HFF-Myc (cell line): ENCODE results near the gene ZFHX2.

Source experiments
- DNase-seq: peaks from one replicate; pipeline ENCODE4 v3.0.0-alpha.2; 2011; ENCODE audit warnings: low read depth; ENCODE audit errors: extremely low read depth
- H3K4me3 ChIP-seq: replicated peaks from 2 replicates; pipeline ENCODE4 v1.5.1; 2011; ENCODE audit warnings: low read depth, mild to moderate bottlenecking, control low read depth, low read length
- TF ChIP-seq, protein P1 (sequence below): IDR thresholded peaks from 2 replicates; pipeline ENCODE4 v1.5.1; 2012; ENCODE audit warnings: mild to moderate bottlenecking, low read depth, low read length, control low read depth; ENCODE audit errors: missing control alignments

ZFHX2 gene

DNA sequence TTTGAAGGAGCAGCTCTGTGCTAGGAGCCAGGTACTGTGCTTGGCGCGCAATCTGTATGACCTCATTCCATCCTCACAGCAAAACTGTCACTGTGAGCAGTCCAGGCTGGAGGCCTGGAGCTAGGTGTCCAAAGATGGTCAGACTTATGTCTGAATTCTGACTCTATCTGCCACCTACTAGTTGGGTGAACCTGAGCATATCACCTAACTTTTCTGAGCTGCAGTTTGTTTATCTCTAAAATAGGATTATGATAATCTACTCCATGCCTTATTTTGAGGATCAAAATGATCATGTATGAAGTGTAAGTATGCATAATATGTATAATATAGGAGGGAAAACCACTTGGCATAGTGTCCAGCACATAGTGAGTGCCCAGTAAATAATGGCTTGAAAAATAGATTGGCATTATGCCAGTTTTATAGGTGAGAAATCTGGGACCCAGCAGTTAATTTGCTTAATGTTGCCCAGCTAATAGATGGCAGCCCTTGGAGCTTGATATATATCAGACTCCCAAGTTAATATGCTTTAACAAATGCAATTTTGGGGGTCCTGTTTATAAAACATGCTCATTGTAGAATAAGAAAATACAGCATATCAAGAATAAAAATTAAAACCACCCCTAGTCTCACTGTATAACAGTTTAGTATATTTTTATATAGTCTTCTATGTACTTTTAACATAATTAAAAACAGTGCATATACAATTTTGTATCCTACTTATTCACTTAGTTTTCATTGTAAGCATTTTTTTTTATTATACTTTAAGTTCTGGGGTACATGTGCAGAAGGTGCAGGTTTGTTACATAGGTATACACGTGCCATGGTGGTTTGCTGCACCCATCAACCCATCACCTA lies 31.6 kb upstream of the ZFHX2 start:
- no peak overlapping the region for H3K4me3 ChIP-seq
- TF ChIP-seq, protein P1, sequence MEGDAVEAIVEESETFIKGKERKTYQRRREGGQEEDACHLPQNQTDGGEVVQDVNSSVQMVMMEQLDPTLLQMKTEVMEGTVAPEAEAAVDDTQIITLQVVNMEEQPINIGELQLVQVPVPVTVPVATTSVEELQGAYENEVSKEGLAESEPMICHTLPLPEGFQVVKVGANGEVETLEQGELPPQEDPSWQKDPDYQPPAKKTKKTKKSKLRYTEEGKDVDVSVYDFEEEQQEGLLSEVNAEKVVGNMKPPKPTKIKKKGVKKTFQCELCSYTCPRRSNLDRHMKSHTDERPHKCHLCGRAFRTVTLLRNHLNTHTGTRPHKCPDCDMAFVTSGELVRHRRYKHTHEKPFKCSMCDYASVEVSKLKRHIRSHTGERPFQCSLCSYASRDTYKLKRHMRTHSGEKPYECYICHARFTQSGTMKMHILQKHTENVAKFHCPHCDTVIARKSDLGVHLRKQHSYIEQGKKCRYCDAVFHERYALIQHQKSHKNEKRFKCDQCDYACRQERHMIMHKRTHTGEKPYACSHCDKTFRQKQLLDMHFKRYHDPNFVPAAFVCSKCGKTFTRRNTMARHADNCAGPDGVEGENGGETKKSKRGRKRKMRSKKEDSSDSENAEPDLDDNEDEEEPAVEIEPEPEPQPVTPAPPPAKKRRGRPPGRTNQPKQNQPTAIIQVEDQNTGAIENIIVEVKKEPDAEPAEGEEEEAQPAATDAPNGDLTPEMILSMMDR, result no peak
- DNase-seq, result no peak

DNA sequence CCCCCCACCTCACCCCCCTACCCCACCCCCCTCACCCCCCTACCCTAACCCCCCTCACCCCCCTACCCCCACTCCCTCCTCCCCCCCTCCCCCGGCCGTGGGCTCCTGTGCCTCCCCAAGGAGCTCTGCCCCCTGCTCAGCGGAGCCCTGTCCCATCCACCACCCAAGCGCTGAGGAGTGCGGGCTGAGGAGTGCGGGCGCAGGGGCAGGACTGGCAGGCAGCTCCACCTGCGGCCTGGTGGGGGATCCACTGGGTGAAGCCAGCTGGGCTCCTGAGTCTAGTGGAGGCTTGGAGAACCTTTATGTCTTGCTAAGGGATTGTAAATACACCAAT lies 29.4 kb upstream of the ZFHX2 start:
- no peak overlapping the region for H3K4me3 ChIP-seq
- TF ChIP-seq, protein P1, result no peak
- DNase-seq, result no peak

DNA sequence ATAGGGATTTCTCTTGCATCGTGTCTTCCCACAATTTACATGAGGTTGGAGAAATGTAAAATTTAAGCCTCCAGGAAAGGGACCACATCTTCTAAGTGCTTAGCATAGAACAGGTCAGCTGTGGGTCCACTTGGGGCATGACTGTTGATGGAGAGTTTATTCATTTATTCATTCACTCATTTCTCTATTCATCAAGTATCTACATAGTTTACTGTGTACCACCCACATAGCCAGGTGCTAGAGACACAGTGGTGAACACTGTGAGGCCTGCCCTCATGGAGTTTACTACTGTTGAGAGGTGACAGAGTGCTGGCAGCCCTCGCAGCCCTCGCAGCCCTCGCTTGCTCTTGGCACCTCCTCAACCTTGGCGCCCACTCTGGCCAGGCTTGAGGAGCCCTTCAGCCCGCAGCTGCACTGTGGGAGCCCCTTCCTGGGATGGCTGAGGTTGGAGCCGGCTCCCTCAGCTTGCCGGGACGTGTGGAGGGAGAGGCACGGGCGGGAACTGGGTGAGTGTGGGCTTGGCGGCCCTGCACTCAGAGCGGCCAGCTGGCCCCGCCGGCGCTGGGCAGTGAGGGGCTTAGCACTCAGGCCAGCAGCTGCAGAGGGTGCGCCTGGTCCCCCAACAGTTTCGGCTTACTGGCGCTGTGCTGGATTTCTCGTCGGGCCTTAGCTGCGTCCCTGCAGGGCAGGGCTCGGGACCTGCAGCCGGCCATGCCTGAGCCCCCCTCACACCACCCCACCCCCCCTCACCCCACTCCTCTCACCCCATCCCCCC lies 28.8 kb upstream of the ZFHX2 start:
- no peak overlapping the region for H3K4me3 ChIP-seq
- DNase-seq, result no peak
- TF ChIP-seq, protein P1, result no peak

DNA sequence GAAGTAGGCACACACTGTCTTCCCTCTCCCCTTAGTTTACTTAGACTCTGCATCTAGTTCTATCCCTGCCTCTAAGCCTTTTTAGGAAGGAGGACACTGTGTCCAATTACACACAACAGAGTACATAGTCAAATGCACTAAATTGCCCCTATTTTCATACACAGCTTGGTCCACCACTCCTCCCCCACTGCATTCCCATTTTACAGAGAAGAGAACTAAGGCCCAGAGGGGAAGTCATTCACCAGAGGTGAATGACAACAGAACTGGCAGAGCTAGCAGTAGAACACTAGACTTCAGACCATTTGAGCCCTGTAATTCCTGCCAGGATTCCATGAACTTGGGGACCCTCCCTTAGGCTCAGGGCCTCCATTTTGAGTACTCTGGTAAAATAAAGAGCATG lies 28.2 kb upstream of the ZFHX2 start:
- TF ChIP-seq, protein P1, result no peak
- H3K4me3 ChIP-seq, result no peak overlapping the region
- no peak for DNase-seq

DNA sequence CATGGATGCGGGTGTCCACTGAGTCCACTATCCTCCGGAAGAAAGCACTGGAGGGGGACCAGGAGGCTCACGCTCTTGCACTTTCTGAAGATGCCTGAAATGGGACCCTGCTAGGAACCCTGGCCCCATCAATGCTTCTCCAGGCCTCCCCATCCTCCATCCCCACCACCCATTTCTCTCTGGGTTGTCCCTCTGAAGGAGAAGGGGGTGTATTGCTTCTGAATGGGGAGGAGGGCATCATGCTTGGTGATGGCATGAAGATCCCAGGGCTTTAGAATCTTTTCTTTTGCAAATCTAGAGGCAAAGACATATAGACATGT lies 27.7 kb upstream of the ZFHX2 start:
- DNase-seq, result no peak
- TF ChIP-seq, protein P1, result no peak
- no peak overlapping the region for H3K4me3 ChIP-seq

DNA sequence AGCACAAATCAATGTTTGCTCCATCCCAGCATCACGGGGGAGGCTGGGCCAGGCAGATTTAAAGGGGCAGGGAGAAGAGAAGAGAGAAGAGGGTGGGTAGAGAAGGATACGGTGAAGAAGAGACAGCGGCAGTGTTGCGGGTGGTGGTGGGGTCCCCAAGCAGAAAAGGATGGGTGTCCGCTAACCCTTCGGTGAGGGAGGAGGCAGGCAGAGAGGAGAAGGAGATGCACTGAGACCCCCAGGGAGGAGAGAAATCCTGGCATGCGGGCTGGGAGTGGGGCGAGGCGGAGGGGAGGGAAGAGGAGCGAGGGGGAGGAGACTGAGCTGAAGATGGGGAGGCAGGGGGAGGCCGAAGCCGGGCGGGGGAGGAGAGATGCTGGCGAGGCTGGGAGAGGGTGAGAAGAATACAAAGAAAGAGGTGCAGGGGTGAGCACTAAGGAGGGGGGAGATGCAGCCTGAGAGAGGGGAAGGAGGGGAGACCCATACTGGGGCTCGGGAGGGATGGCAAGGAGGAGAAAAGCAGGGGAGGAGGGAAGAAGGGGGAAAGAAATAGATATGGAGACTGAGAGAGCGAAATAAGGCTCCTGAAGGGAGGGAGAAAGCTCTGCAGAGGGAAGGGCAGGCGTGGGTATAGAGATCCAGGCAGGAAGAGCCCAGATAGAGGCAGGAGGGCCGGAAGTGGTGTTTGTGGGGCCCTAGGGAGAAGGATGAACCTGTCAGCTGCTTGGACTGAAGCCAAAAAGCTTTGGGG lies 27.2 kb upstream of the ZFHX2 start, which contains the start of gene JPH4:
TSS of gene JPH4 (minus strand) at position 231 of the 751 bp plus-strand sequence. CDS start 1,337 bp downstream, outside the sequence.
- TF ChIP-seq, protein P1, result no peak
- no peak within 1 kb of the TSS for H3K4me3 ChIP-seq
- DNase-seq, result no peak
